Glutamatergic neuron (in vitro differentiated cells): ENCODE measurements around the gene SEC24A. TPM values are rescaled to one million over a fixed set of nuclear protein-coding genes. Genes with fewer than 3 reads are reported as not detected.

ENCODE experiments used
- DNase-seq: peaks from one replicate; pipeline ENCODE4 v3.0.0; 2022
- H3K27ac Mint-ChIP-seq: one replicate; pipeline ENCODE4 v1.8.0; 2020; ENCODE audit warnings: mild to moderate bottlenecking, mixed read lengths, inconsistent platforms; ENCODE audit not compliant: unreplicated experiment
- H3K27me3 Mint-ChIP-seq: one replicate; pipeline ENCODE4 v1.8.0; 2020; ENCODE audit warnings: mild to moderate bottlenecking, moderate library complexity, mixed read lengths, inconsistent platforms; ENCODE audit not compliant: unreplicated experiment
- H3K36me3 Mint-ChIP-seq: one replicate; pipeline ENCODE4 v1.8.0; 2020; ENCODE audit warnings: mild to moderate bottlenecking, mixed read lengths, inconsistent platforms; ENCODE audit not compliant: unreplicated experiment
- H3K4me1 Mint-ChIP-seq: one replicate; pipeline ENCODE4 v1.8.0; 2020; ENCODE audit warnings: mild to moderate bottlenecking, low read depth, mixed read lengths, inconsistent platforms; ENCODE audit not compliant: unreplicated experiment
- H3K4me3 Mint-ChIP-seq: one replicate; pipeline ENCODE4 v1.8.0; 2020; ENCODE audit warnings: mild to moderate bottlenecking, mixed read lengths, inconsistent platforms; ENCODE audit not compliant: unreplicated experiment
- H3K9me3 Mint-ChIP-seq: one replicate; pipeline ENCODE4 v1.8.0; 2020; ENCODE audit warnings: mild to moderate bottlenecking, moderate library complexity, mixed read lengths, inconsistent platforms; ENCODE audit not compliant: unreplicated experiment
- total RNA-seq: library from RNA; stranded (reverse); fragmentation: NEBNext Ultra II Directional; extraction: Animal tissue kit (Norgen Biotek cat#: 25700); gene quantifications from one replicate; pipeline ENCODE4 v1.2.1, GENCODE V29; 2021; ENCODE audit not compliant: unreplicated experiment
- TF ChIP-seq, protein P1 (sequence below): fragments of 200-600 bp; sonication (generic); IDR thresholded peaks from one replicate; pipeline ENCODE4 v1.5.0; 2021; ENCODE audit not compliant: partially characterized antibody, unreplicated experiment

SEC24A gene
- total RNA-seq, 1 donor from 2014 or later, result 23.8 TPM

DNA sequence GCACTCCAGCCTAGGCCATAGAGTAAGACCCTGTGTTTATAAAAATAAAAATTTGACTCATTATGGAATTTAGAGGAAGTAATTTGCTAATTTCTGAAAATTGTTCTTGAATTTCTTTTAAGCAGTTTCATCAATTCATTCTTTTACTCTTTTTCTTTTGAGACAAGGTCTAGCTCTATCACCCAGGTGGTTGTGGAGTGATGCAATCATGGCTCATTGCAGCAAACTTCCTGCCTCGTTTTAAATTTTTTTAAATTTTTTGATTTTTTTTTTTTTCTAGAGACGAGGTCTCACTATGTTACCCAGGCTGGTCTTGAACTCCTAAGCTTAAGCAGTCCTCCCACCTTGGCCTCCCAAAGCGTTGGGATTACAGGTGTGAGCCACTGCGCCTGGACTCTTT is 86.7 kb downstream of the SEC24A start:
- peaks cover 5% of the 10 kb centered on the region for H3K4me1 Mint-ChIP-seq
- no peak overlapping the region for H3K27ac Mint-ChIP-seq
- no peaks in the 10 kb centered on the region for H3K36me3 Mint-ChIP-seq
- H3K27me3 Mint-ChIP-seq, result peaks cover 4% of the 10 kb centered on the region
- TF ChIP-seq, protein P1, sequence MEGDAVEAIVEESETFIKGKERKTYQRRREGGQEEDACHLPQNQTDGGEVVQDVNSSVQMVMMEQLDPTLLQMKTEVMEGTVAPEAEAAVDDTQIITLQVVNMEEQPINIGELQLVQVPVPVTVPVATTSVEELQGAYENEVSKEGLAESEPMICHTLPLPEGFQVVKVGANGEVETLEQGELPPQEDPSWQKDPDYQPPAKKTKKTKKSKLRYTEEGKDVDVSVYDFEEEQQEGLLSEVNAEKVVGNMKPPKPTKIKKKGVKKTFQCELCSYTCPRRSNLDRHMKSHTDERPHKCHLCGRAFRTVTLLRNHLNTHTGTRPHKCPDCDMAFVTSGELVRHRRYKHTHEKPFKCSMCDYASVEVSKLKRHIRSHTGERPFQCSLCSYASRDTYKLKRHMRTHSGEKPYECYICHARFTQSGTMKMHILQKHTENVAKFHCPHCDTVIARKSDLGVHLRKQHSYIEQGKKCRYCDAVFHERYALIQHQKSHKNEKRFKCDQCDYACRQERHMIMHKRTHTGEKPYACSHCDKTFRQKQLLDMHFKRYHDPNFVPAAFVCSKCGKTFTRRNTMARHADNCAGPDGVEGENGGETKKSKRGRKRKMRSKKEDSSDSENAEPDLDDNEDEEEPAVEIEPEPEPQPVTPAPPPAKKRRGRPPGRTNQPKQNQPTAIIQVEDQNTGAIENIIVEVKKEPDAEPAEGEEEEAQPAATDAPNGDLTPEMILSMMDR, result no peak
- no peak overlapping the region for H3K4me3 Mint-ChIP-seq
- H3K9me3 Mint-ChIP-seq, result peaks cover 3% of the 10 kb centered on the region
- DNase-seq, result no peak

- peaks cover 3% of the 10 kb centered on the region for H3K9me3 Mint-ChIP-seq
- no peak overlapping the region for H3K4me3 Mint-ChIP-seq
- no peaks in the 10 kb centered on the region for H3K36me3 Mint-ChIP-seq
These were observed 87.7 kb downstream of the SEC24A start for GRCh38 chr5:134736173-134736812.

DNA sequence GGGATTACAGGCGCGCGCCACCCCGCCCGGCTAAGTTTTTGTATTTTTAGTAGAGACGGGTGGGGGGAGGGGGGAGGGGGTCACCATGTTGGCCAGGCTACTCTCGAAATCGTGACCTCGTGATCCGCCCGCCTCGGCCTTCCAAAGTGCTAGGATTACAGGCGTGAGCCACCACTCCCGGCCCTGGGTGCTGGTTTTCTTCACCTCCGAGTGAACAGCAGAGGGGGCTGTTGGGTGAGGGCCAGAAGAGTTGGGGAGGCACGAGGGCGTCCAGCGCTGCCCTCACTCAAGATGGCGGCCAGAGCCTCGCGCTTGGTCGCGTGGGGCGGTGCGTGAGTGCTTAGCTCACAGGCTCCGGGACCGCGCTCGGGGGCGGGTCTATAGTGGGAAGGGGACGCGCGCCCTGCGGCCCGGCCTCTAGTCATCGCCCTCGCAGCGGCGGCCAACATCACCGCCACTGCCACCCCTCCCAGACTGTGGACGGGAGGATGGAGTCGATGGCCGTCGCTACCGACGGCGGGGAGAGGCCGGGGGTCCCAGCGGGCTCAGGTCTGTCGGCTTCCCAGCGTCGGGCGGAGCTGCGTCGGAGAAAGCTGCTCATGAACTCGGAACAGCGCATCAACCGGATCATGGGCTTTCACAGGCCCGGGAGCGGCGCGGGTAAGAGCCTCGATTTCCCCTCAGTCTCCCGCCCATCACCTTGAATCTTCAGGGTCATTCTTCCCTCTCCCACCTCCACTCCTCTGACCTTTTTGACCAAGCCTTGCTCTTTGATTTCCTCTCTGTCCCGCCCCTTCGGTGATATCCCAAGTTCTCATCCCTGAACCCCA is 89.8 kb downstream of the SEC24A start, which contains the start of gene CAMLG:
CAMLG (plus strand) TSS at position 416 of the 830 bp plus-strand sequence; CDS start at position 489, 73 bp downstream.
- DNase-seq, result peak; percentile 99
- Mint-ChIP-seq H3K36me3 (no peaks in the 10 kb centered on the region), H3K4me3 (peak within 1 kb of the TSS; percentile 100), H3K4me1 (peaks cover 7% of the 10 kb centered on the region), H3K27me3 (peaks cover 4% of the 10 kb centered on the region), H3K9me3 (peaks cover 3% of the 10 kb centered on the region), H3K27ac (peak within 1 kb of the TSS; percentile 96)
- TF ChIP-seq, protein P1, result peak; percentile 74

More at GRCh38 chr5:134736173-134736812, 87.7 kb downstream of the SEC24A start:
- Mint-ChIP-seq H3K27ac (no peak overlapping the region), H3K4me1 (peaks cover 7% of the 10 kb centered on the region), H3K27me3 (peaks cover 4% of the 10 kb centered on the region)
- DNase-seq, result no peak
- TF ChIP-seq, protein P1, result no peak

DNA sequence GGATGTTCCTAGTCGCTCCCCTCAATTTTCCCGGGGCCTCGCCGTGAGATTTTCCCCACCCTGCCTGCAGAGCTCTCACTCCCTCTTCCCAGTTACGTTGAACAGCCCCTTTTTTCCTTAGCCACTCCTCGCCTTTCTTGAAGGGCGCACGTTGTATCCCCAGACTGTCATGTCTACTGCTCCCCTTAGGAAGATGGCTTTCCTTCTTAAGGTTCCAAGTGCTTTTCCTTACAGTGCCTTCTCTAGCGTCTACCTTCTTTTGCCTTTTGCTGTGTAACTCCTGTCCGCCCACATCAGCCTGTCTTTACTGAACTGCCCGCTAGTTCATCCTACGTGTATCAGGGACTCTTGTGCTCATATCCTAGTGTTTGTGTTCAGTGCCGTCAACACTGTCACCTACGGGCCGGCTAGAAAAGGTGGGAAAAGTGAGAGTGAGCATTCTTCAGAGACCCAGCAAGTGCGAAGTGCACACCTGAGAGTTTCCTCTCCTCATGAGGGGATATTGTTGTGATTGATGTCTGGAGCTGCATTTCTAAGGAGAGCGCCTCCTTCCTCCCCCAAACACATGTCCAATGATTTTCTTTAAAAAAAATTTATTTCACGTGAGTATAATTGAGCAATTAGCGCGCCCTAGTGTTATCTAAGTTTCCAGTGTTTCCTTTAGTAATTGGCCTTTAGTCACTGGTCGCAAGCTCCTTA is 90.5 kb downstream of the SEC24A start:
- Mint-ChIP-seq H3K4me1 (peaks cover 7% of the 10 kb centered on the region), H3K36me3 (no peaks in the 10 kb centered on the region), H3K4me3 (peak overlapping the region; percentile 100), H3K9me3 (peaks cover 3% of the 10 kb centered on the region), H3K27ac (peak overlapping the region; percentile 94), H3K27me3 (peaks cover 4% of the 10 kb centered on the region)
- TF ChIP-seq, protein P1, result no peak
- peak; percentile 17 for DNase-seq
